Thoracic aorta (tissue), 2 donors: ENCODE data around the gene TEDC1. TPM values are rescaled to one million over a fixed set of nuclear protein-coding genes. Genes with fewer than 3 reads are reported as not detected.

Experiments used
- ATAC-seq: fragments of 150-250 bp; one replicate; pipeline ENCODE4 v1.8.0; 2017; ENCODE audit warnings: low read depth; ENCODE audit not compliant: insufficient number of reproducible peaks, low FRiP score
- DNase-seq: peaks from one replicate; pipeline ENCODE4 v3.0.0-alpha.2; 2020; ENCODE audit warnings: low spot score
- H3K27ac ChIP-seq, 2 donors: fragments of 200-600 bp; sonication (generic); 1 replicate in 1 of 2; 2 replicates in 1 of 2; pipeline ENCODE4 v1.5.1; 2016; ENCODE audit warnings: mild to moderate bottlenecking in 2 of 2, moderate library complexity in 2 of 2
- H3K27me3 ChIP-seq: fragments of 200-600 bp; sonication (generic); replicated peaks from 2 replicates; pipeline ENCODE4 v1.6.0; 2016; ENCODE audit warnings: mild to moderate bottlenecking; ENCODE audit not compliant: insufficient read depth
- H3K36me3 ChIP-seq: fragments of 200-600 bp; sonication (generic); one replicate; pipeline ENCODE4 v1.5.1; 2016
- H3K4me1 ChIP-seq, 2 donors: fragments of 200-600 bp; sonication (generic); 1 replicate in 1 of 2; 2 replicates in 1 of 2; pipeline versions ENCODE4 v1.5.1 to v1.6.0; 2016; ENCODE audit warnings: low read depth in 2 of 2, mild to moderate bottlenecking in 1 of 2; ENCODE audit not compliant: control insufficient read depth in 1 of 2
- H3K4me3 ChIP-seq: fragments of 200-600 bp; sonication (generic); 2 replicates; pipeline ENCODE4 v1.5.1; 2016; ENCODE audit warnings: mild to moderate bottlenecking
- H3K9me3 ChIP-seq: fragments of 200-600 bp; sonication (generic); 2 replicates; pipeline ENCODE4 v1.5.1; 2016
- total RNA-seq, 2 donors: library from RNA; depleted of rRNA; stranded (reverse); fragments of >200 nt; gene quantifications; one replicate each; pipeline versions ENCODE4 v1.1.0 to v1.2.3, GENCODE V29; 2016
- TF ChIP-seq, protein P1 (sequence below): fragments of 200-600 bp; sonication (generic); IDR thresholded peaks from one replicate; pipeline ENCODE4 v1.5.1; 2019; ENCODE audit warnings: antibody characterized with exemption

TEDC1 gene
- total RNA-seq, 2 donors from 2014 or later: 7.8 to 42.1 TPM

DNA sequence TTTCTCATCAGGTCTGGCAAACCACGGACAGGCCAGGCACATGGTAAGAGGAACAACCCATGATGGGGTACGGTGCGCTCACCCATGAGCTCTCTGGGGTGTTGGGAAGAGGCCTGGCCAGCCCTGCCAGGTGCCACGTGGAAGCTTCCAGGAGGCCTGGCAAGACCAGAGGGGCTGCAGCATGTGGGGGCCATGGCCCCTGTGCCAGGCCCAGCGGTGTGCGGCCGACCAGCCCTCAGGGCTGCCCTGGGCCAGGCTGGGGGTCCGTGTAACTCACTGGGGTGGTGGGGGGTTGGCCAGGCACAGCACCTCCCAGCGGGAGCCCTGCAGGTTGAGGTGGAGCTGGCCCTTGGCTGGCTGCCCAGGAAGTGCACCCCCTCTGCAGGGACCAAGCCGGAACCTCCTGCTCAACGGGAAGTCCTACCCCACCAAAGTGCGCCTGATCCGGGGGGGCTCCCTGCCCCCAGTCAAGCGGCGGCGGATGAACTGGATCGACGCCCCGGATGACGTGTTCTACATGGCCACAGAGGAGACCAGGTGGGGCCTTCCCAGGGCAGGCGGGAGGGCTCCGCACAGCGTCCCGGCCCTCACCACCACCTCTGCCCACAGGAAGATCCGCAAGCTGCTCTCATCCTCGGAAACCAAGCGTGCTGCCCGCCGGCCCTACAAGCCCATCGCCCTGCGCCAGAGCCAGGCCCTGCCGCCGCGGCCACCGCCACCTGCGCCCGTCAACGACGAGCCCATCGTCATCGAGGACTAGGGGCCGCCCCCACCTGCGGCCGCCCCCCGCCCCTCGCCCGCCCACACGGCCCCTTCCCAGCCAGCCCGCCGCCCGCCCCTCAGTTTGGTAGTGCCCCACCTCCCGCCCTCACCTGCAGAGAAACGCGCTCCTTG is 21.3 kb upstream of the TEDC1 start:
- DNase-seq: no peak
- H3K4me1 ChIP-seq: peaks cover 31 to 44% of the 10 kb centered on the region in 2 donors
- peaks cover 11% of the 10 kb centered on the region for H3K36me3 ChIP-seq
- peak overlapping the region; percentile 32 to 69 for H3K27ac ChIP-seq
- TF ChIP-seq, protein P1, sequence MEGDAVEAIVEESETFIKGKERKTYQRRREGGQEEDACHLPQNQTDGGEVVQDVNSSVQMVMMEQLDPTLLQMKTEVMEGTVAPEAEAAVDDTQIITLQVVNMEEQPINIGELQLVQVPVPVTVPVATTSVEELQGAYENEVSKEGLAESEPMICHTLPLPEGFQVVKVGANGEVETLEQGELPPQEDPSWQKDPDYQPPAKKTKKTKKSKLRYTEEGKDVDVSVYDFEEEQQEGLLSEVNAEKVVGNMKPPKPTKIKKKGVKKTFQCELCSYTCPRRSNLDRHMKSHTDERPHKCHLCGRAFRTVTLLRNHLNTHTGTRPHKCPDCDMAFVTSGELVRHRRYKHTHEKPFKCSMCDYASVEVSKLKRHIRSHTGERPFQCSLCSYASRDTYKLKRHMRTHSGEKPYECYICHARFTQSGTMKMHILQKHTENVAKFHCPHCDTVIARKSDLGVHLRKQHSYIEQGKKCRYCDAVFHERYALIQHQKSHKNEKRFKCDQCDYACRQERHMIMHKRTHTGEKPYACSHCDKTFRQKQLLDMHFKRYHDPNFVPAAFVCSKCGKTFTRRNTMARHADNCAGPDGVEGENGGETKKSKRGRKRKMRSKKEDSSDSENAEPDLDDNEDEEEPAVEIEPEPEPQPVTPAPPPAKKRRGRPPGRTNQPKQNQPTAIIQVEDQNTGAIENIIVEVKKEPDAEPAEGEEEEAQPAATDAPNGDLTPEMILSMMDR: no peak
- no peaks in the 10 kb centered on the region for H3K9me3 ChIP-seq
- H3K4me3 ChIP-seq: no peak overlapping the region
- no peak for ATAC-seq
- no peaks in the 10 kb centered on the region for H3K27me3 ChIP-seq

DNA sequence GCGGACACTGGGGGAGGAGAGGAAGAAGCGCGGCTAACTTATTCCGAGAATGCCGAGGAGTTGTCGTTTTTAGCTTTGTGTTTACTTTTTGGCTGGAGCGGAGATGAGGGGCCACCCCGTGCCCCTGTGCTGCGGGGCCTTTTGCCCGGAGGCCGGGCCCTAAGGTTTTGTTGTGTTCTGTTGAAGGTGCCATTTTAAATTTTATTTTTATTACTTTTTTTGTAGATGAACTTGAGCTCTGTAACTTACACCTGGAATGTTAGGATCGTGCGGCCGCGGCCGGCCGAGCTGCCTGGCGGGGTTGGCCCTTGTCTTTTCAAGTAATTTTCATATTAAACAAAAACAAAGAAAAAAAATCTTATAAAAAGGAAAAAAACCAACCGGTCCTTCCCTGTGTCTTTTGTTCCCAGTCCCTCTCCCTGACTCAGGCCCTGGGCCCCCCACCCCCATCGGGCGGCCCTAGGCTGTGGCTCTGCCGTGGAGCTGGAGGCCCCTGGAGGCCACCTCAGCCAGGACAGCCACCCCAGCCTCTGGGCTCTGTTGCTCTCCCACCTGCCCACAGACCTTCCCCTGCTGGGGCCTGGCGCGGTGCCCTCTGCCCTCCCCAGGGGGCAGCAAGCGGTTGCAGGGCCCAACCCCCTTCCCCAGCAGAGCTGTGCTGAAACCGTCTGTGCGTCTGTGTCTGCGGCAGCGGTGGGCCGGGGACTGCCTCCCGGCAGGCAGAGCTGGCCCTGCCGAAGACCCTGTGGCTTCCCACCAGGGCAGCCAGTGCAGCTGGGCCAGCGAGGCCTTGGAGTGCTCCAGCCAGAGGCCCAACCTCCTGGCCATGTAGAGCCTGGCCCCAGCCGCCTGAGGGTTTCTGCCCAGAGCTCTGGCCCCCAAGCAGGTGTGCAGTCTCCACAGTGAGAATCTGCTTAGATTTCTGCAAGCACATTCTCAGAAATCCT is 20.4 kb upstream of the TEDC1 start:
- no peak for ATAC-seq
- Histone ChIP-seq H3K9me3 (no peaks in the 10 kb centered on the region), H3K27ac (peak overlapping the region in 1 of 2 donors; percentile 44), H3K36me3 (peaks cover 3% of the 10 kb centered on the region), H3K4me1 (peaks cover 31 to 46% of the 10 kb centered on the region in 2 donors), H3K4me3 (no peak overlapping the region), H3K27me3 (no peaks in the 10 kb centered on the region)
- TF ChIP-seq, protein P1: no peak
- no peak for DNase-seq

DNA sequence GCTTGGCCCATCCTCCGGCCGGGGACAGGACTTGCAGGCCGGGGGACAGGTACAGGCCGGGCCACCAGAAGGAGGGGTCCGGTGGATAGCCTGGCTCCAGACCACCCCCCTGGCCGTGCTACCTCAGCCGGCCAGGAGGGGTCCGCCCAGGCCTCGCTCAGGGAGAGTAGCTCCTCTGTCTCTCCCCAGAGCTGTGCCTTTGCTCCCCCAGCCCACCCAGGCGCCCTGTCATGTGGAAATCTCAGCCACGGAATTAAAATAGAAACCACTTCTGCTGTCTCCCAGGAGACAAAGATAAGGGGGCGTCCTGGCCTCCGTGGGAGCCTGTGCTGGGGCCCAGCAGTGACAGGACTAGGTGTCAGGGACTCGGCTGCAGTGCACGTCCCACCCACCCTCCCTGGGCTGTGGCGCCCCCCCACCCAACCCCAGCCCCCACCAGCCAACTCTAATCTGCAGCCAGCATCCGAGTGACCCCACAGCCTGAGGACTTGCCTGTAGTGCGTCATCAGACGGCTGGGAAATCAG is 19.7 kb upstream of the TEDC1 start:
- ATAC-seq (no peak), DNase-seq (no peak)
- Histone ChIP-seq H3K36me3 (peaks cover 3% of the 10 kb centered on the region), H3K27me3 (no peaks in the 10 kb centered on the region), H3K4me1 (peaks cover 31 to 54% of the 10 kb centered on the region in 2 donors), H3K27ac (peak overlapping the region in 1 of 2 donors; percentile 96), H3K9me3 (no peaks in the 10 kb centered on the region), H3K4me3 (no peak overlapping the region)
- TF ChIP-seq, protein P1: peak; percentile 7

DNA sequence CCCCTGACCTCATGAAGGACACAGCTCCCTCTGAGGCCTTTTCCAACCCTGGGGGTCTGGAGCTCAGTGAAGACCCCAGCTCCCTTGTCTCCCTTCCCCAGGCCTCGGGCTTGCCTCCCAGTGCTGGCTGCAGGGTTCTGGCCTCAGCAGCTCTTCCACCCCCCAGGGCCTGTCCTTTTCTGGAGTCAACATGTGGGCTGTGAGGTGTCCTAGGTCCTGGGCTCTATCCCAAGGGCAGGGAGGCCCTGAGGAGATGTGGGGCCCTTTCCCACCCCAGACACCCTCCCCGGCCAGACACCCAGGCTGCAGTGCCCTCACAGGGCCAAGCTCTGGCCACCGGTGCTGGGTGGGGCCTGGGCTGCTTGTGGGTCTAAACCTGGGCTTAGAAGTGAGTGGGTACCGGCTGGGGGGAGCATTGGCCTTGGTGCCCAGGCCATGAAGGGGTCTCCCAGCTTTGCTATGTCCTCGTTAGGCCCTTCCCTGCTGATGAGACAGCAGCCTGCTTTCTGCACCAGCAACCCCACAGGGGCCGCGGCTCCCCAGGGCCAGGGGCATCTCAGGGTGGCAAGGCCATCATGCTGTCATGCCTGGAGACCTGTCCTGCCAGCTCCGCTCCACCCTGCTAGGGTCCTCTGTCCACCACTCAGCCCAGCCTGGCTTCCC is 19.1 kb upstream of the TEDC1 start:
- Histone ChIP-seq H3K27ac (peak overlapping the region; percentile 61 to 96), H3K36me3 (peaks cover 3% of the 10 kb centered on the region), H3K27me3 (no peaks in the 10 kb centered on the region), H3K9me3 (no peaks in the 10 kb centered on the region), H3K4me1 (peaks cover 32 to 59% of the 10 kb centered on the region in 2 donors), H3K4me3 (no peak overlapping the region)
- no peak for ATAC-seq
- TF ChIP-seq, protein P1: no peak
- DNase-seq: no peak
